Erythroblast (primary cell): ENCODE results near the gene AGBL4.

Experiments
- DNase-seq, 2 experiments: peaks; one replicate each; lab custom pipeline; 2025; lab: John Stamatoyannopoulos, UW
- GATA1 ChIP-seq: IDR thresholded peaks from 2 replicates; pipeline ENCODE4 v1.6.1; 2011; ENCODE audit warnings: low read depth, mild to moderate bottlenecking, control low read depth, low read length, moderate library complexity
- POLR2A ChIP-seq: IDR thresholded peaks from 2 replicates; pipeline ENCODE4 v1.6.1; 2011; ENCODE audit warnings: mild to moderate bottlenecking, low read length

Gene AGBL4

GRCh38 chr1:48999321-48999720 is 1024.4 kb downstream of the AGBL4 start:
- TF ChIP-seq GATA1, result no peak
- TF ChIP-seq POLR2A, result no peak
- DNase-seq, result no peak

- DNase-seq, result no peak
- no peak for TF ChIP-seq GATA1
- TF ChIP-seq POLR2A, result no peak
These were observed 1027.4 kb downstream of the AGBL4 start for GRCh38 chr1:48996311-48996710.

GRCh38 chr1:48988633-48989197 is 1035.0 kb downstream of the AGBL4 start:
- TF ChIP-seq GATA1 (no peak), POLR2A (no peak)
- DNase-seq, result no peak

- TF ChIP-seq GATA1 (no peak), POLR2A (no peak)
- DNase-seq, result no peak
These were observed 1043.8 kb downstream of the AGBL4 start for GRCh38 chr1:48979940-48980339.

GRCh38 chr1:48978413-48978812 is 1045.3 kb downstream of the AGBL4 start:
- TF ChIP-seq GATA1, result no peak
- TF ChIP-seq POLR2A, result no peak
- no peak for DNase-seq

- no peak for DNase-seq
- no peak for TF ChIP-seq GATA1
- TF ChIP-seq POLR2A, result no peak
These were observed 1046.5 kb downstream of the AGBL4 start for GRCh38 chr1:48977273-48977672.

GRCh38 chr1:48969971-48970370 is 1053.8 kb downstream of the AGBL4 start:
- DNase-seq, result no peak
- TF ChIP-seq GATA1, result no peak
- no peak for TF ChIP-seq POLR2A

- no peak for DNase-seq
- no peak for TF ChIP-seq GATA1
- TF ChIP-seq POLR2A, result no peak
These were observed 1056.4 kb downstream of the AGBL4 start for GRCh38 chr1:48967318-48967717.

- TF ChIP-seq POLR2A (no peak), GATA1 (no peak)
- DNase-seq, result no peak
These were observed 1057.2 kb downstream of the AGBL4 start for GRCh38 chr1:48966583-48966982.

- no peak for TF ChIP-seq GATA1
- TF ChIP-seq POLR2A, result no peak
These were observed 1063.4 kb downstream of the AGBL4 start for GRCh38 chr1:48960320-48960719.

GRCh38 chr1:48955774-48956173 is 1068.0 kb downstream of the AGBL4 start:
- TF ChIP-seq GATA1 (no peak), POLR2A (no peak)
- DNase-seq, result no peak

More at GRCh38 chr1:48960320-48960719, 1063.4 kb downstream of the AGBL4 start:
- no peak for DNase-seq

GRCh38 chr1:48953617-48954016 is 1070.1 kb downstream of the AGBL4 start:
- no peak for TF ChIP-seq GATA1
- no peak for TF ChIP-seq POLR2A
- no peak for DNase-seq

- DNase-seq, result no peak
- TF ChIP-seq GATA1 (no peak), POLR2A (no peak)
These were observed 1075.2 kb downstream of the AGBL4 start for GRCh38 chr1:48948562-48948961.

- DNase-seq, result no peak
- no peak for TF ChIP-seq POLR2A
- TF ChIP-seq GATA1, result no peak
These were observed 1075.8 kb downstream of the AGBL4 start for GRCh38 chr1:48947761-48948537.

- TF ChIP-seq POLR2A (no peak), GATA1 (no peak)
- DNase-seq, result no peak
These were observed 1077.7 kb downstream of the AGBL4 start for GRCh38 chr1:48946070-48946469.
